ENCODE results near the gene EEF2K.

Gene EEF2K

DNA sequence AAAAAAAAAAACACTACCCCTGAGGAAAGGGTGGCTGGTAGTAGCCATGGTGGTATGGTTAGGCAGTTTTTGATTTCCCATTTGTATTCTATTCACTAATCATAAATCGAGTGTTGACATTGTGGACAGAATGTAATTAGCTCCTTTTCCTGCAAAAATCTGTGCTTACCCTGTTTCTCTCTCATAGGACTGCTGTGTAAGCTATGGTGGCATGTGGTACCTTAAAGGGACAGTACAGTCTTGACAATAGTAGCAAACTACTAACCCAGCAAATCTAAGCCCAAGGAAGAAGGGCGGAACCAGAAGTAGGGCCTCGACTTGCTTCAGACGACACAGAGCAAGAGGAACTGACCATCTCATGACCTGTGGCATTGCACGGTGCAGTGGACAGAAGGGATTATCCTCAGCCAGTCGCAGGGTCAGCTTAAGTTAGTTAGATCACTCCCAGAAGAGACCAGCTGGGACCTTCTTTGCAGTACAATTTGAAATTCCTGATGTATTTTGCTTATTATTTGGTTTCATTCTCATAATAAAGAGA is 127.4 kb downstream of the EEF2K start:
- no peak for DNase-seq (ENCODE audit: low read depth, low spot score)

DNA sequence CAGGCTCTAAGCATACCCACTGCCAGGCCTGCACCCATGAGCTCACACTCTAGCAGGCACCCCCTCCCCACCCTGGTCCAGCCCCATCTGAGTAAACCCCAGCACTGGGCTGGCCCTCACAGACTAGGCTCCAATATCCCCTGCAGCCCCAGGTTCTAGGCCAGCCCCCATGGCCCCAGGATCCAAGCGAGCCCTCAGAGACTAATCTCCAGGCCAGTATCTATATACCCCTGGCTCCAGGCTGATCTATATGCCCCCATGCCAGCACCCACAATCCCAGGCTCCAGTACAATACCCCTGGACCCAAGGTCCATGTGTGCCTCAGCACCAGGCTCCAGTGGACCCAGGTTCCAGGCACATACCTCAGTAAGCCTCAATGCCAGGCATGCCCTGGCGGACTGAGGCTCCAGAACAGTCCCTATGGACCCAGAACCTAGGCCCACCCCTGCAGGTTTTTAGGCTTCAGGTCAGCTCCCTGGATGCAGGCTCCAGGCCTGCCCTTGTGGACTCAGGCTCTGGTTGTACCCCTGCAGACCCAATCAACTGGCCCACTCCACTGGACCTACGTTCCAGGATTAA is 129.7 kb downstream of the EEF2K start:
- DNase-seq (ENCODE audit: low read depth, low spot score), result no peak

DNA sequence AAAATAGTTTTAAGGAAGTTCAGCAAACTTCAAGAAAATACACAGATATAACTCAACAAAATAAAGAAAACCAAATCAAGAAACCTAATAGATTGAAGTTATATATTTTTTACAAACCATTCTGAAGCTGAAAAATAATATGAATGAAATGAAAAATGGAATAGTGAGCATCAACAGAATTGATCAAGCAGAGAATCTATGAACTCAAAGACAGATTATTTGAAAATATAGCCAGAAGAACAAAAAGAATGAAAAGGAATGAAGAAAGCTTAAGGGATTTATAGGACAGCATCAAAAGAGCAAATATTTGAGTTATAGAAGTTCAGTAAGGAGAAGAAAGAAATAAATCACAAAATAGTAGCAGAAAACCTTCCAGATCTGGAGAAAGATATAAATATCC is 130.5 kb downstream of the EEF2K start:
- no peak for DNase-seq (ENCODE audit: low read depth, low spot score)

DNA sequence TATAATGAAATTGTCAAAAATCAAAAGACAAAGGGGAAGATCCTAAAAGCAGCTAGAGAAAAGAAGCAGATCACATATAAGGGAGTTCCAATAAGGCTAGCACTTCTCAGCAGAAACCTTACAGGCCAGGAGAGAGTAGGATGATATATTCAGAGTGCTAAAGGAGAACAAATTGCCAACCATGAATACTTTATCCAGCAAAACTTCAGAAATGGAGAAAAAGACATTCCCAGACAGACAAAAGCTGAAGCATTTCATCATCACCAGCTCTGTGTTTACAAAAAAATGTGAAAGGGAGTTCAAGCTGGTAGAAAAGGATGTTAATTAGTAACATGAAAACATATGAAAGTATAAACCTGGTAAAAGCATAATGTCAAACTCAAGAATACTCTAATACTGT is 131.0 kb downstream of the EEF2K start:
- no peak for DNase-seq (ENCODE audit: low read depth, low spot score)

DNA sequence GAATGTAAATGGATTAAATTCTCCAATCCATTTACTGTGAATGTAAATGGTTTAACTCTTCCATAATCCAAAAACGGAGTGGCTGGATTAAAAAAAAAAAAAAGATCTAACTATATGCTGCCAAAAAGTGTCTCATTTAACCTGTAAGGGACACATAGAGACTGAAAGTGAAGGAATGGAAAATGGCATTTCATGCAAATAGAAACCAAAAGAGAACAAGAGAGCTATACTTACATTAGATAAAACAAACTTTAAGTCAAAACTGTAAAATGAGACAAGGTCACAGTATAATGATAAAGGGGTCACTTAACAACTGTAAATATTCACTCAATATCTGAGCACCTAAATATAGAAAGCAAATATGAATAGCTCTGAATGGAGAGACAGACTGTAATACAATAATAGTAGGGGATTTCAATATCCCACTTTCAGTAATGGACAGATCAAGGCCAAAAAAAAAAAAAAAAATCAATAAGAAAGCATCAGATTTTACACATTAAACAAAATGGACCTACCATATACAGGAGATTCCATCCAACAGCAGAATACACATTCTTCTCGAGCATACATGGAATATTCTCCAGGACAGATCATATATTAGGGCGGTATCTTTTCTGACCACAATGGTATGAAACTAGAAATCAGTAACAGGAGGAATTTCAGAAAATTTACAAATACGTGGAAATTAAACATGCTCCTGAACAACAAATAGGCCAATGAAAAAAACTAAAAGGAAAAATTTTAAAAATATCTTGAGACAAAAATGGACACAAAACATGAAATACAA is 132.0 kb downstream of the EEF2K start:
- DNase-seq (ENCODE audit: low read depth, low spot score), result no peak

Measured in brain pericyte (primary cell).